ENCODE data around the gene AUTS2.

The AUTS2 gene

GRCh38 chr7:69994218-69994617 is 395.9 kb downstream of the AUTS2 start:
- no peak for DNase-seq (ENCODE audit: low read depth)
- no peak for TF ChIP-seq CTCF (IDR thresholded peaks at IDR 0.05; ENCODE audit: insufficient read depth, low read depth, low read length, missing control alignments)
- H3K4me3 ChIP-seq (ENCODE audit: low read depth, low read length): no peak overlapping the region

GRCh38 chr7:69994886-69995542 is 396.7 kb downstream of the AUTS2 start:
- TF ChIP-seq CTCF (IDR thresholded peaks at IDR 0.05; ENCODE audit: insufficient read depth, low read depth, low read length, missing control alignments): no peak
- no peak overlapping the region for H3K4me3 ChIP-seq (ENCODE audit: low read depth, low read length)
- DNase-seq (ENCODE audit: low read depth): no peak

GRCh38 chr7:69996121-69996520 is 397.8 kb downstream of the AUTS2 start:
- DNase-seq (ENCODE audit: low read depth): no peak
- TF ChIP-seq CTCF (IDR thresholded peaks at IDR 0.05; ENCODE audit: insufficient read depth, low read depth, low read length, missing control alignments): no peak
- H3K4me3 ChIP-seq (ENCODE audit: low read depth, low read length): no peak overlapping the region

GRCh38 chr7:70000737-70001348 is 402.6 kb downstream of the AUTS2 start:
- DNase-seq (ENCODE audit: low read depth): no peak
- no peak for TF ChIP-seq CTCF (IDR thresholded peaks at IDR 0.05; ENCODE audit: insufficient read depth, low read depth, low read length, missing control alignments)
- no peak overlapping the region for H3K4me3 ChIP-seq (ENCODE audit: low read depth, low read length)

- no peak for TF ChIP-seq CTCF (IDR thresholded peaks at IDR 0.05; ENCODE audit: insufficient read depth, low read depth, low read length, missing control alignments)
- no peak for DNase-seq (ENCODE audit: low read depth)
- H3K4me3 ChIP-seq (ENCODE audit: low read depth, low read length): no peak overlapping the region
Measured at GRCh38 chr7:70005480-70005879, 407.2 kb downstream of the AUTS2 start.

GRCh38 chr7:70005891-70006260 is 407.6 kb downstream of the AUTS2 start:
- no peak for TF ChIP-seq CTCF (IDR thresholded peaks at IDR 0.05; ENCODE audit: insufficient read depth, low read depth, low read length, missing control alignments)
- no peak overlapping the region for H3K4me3 ChIP-seq (ENCODE audit: low read depth, low read length)

More at GRCh38 chr7:70005891-70006260, 407.6 kb downstream of the AUTS2 start:
- DNase-seq (ENCODE audit: low read depth): no peak
